Colonic mucosa (tissue), 4 donors: Measurements from ENCODE around the gene AMIGO3. TPM values are rescaled to one million over a fixed set of nuclear protein-coding genes. Genes with fewer than 3 reads are reported as not detected.

Experiments used
- DNase-seq: peaks from one replicate; pipeline ENCODE4 v3.0.0-alpha.2; 2020
- H3K27ac ChIP-seq: fragments of 200-600 bp; one replicate; pipeline ENCODE4 v1.8.0; 2021
- H3K27me3 ChIP-seq: fragments of 200-600 bp; one replicate; pipeline ENCODE4 v1.8.0; 2021
- H3K36me3 ChIP-seq: fragments of 200-600 bp; one replicate; pipeline ENCODE4 v1.8.0; 2021
- H3K4me1 ChIP-seq: fragments of 200-600 bp; one replicate; pipeline ENCODE4 v1.8.0; 2021; ENCODE audit warnings: mild to moderate bottlenecking
- H3K4me3 ChIP-seq: fragments of 200-600 bp; one replicate; pipeline ENCODE4 v1.8.0; 2021
- H3K9ac ChIP-seq, 2 donors: one replicate each; pipeline ENCODE4 v1.7.0; 2013; ENCODE audit warnings: control low read depth in 2 of 2, low read depth in 2 of 2, low read length in 2 of 2
- H3K9me3 ChIP-seq: fragments of 200-600 bp; one replicate; pipeline ENCODE4 v1.8.0; 2021
- intact Hi-C: fragments of 100-400 bp; cut with DNase I; formaldehyde crosslinking; loops from one replicate; pipeline ENCODE4 v1.14.1; 2022
- total RNA-seq, 2 donors: library from RNA; stranded (reverse); fragmentation: NEBNext Ultra II Directional in 1 of 2; extraction: Animal tissue kit (Norgen Biotek cat#: 25700) in 1 of 2; gene quantifications; one replicate each; pipeline ENCODE4 v1.2.1, GENCODE V29; 2021
- TF ChIP-seq, protein P1 (sequence below): fragments of 200-600 bp; IDR thresholded peaks from one replicate; pipeline ENCODE4 v1.8.0; 2022; ENCODE audit warnings: antibody characterized with exemption, mild to moderate bottlenecking
- donor health status: healthy.
- donor health status: DM: no; HTN: no; CAD: no.
- donor health status: DM: no; HTN: no; CAD: no.

AMIGO3 gene
- total RNA-seq: under 1 TPM in 1 of 2 donors, not detected in 1; 0.16 TPM

GRCh38 chr3:49719214-49719884 lies at the start of gene AMIGO3:
Gene AMIGO3 (minus strand): TSS chr3:49719684. CDS start chr3:49719465, 219 bp downstream.
- Histone ChIP-seq H3K27ac (peak within 1 kb of the TSS; percentile 56), H3K4me1 (peaks cover 19% of the 10 kb centered on the region), H3K9me3 (no peaks in the 10 kb centered on the region), H3K27me3 (no peaks in the 10 kb centered on the region), H3K4me3 (peak within 1 kb of the TSS; percentile 54), H3K36me3 (no peaks in the 10 kb centered on the region), H3K9ac (peak within 1 kb of the TSS; percentile 40 to 55)
- intact Hi-C loops: no loop called here
- TF ChIP-seq, protein P1, sequence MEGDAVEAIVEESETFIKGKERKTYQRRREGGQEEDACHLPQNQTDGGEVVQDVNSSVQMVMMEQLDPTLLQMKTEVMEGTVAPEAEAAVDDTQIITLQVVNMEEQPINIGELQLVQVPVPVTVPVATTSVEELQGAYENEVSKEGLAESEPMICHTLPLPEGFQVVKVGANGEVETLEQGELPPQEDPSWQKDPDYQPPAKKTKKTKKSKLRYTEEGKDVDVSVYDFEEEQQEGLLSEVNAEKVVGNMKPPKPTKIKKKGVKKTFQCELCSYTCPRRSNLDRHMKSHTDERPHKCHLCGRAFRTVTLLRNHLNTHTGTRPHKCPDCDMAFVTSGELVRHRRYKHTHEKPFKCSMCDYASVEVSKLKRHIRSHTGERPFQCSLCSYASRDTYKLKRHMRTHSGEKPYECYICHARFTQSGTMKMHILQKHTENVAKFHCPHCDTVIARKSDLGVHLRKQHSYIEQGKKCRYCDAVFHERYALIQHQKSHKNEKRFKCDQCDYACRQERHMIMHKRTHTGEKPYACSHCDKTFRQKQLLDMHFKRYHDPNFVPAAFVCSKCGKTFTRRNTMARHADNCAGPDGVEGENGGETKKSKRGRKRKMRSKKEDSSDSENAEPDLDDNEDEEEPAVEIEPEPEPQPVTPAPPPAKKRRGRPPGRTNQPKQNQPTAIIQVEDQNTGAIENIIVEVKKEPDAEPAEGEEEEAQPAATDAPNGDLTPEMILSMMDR: peak; percentile 30
- peak; percentile 99 for DNase-seq

DNA sequence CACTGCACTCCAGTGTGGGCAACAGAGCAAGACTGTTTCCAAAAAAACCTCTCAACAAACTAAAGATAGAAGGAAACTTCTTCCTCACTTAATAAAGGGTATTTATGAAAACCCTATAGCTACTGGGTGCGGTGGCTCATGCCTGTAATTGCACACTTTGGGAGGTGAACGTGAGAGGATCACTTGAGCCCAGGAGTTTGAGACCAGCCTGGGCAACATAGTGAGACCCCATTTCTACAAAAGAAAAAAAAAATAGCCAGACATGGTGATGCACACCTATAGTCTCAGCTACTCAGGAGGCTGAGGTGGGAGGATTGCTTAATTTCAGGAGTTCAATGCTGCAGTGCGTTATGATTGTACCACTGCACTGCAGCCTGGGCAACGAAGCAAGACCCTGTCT lies 44.5 kb upstream of the AMIGO3 start:
- H3K4me1 ChIP-seq: no peaks in the 10 kb centered on the region
- no peak overlapping the region for H3K27ac ChIP-seq
- no peaks in the 10 kb centered on the region for H3K27me3 ChIP-seq
- no peak for DNase-seq
- H3K9me3 ChIP-seq: no peaks in the 10 kb centered on the region
- no peak overlapping the region for H3K4me3 ChIP-seq
- H3K36me3 ChIP-seq: no peaks in the 10 kb centered on the region
- no peak overlapping the region for H3K9ac ChIP-seq
- TF ChIP-seq, protein P1: no peak
- intact Hi-C loops: no loop called here

- Histone ChIP-seq H3K27ac (no peak overlapping the region), H3K4me1 (no peaks in the 10 kb centered on the region), H3K27me3 (no peaks in the 10 kb centered on the region), H3K36me3 (no peaks in the 10 kb centered on the region), H3K4me3 (no peak overlapping the region), H3K9ac (no peak overlapping the region), H3K9me3 (no peaks in the 10 kb centered on the region)
- TF ChIP-seq, protein P1: no peak
- no peak for DNase-seq
- intact Hi-C loops: no loop called here
These were observed 42.2 kb upstream of the AMIGO3 start for GRCh38 chr3:49761661-49762060.

DNA sequence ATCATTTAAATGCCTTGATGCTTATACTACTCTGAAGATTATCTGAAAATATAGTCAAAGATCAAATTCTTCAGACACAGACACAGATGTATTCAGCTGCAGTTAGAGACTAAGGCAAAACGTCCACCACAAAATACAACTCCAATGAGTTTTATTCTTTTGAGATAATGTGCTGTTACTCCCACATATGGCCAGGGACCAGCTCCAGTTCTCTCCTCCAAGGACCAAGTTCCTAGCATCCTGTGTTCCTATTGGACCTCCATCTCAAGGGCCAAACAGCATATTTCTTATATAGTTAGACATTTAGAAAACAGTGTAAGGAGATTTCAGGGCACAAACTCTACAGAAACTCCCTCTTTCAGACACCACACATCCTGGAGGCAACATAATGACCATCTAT lies 39.7 kb upstream of the AMIGO3 start:
- Histone ChIP-seq H3K27me3 (no peaks in the 10 kb centered on the region), H3K9me3 (no peaks in the 10 kb centered on the region), H3K4me3 (no peak overlapping the region), H3K36me3 (no peaks in the 10 kb centered on the region), H3K9ac (no peak overlapping the region), H3K27ac (no peak overlapping the region), H3K4me1 (no peaks in the 10 kb centered on the region)
- DNase-seq: no peak
- TF ChIP-seq, protein P1: no peak
- intact Hi-C loops: no loop called here

GRCh38 chr3:49757197-49757596 lies 37.7 kb upstream of the AMIGO3 start:
- DNase-seq: no peak

More at GRCh38 chr3:49757197-49757596, 37.7 kb upstream of the AMIGO3 start:
- H3K9ac ChIP-seq: no peak overlapping the region
- no peaks in the 10 kb centered on the region for H3K36me3 ChIP-seq
- H3K4me3 ChIP-seq: no peak overlapping the region
- no peaks in the 10 kb centered on the region for H3K4me1 ChIP-seq
- H3K27me3 ChIP-seq: no peaks in the 10 kb centered on the region
- no peaks in the 10 kb centered on the region for H3K9me3 ChIP-seq
- H3K27ac ChIP-seq: no peak overlapping the region
- intact Hi-C loops: no loop called here
- TF ChIP-seq, protein P1: no peak
